ENCODE data around the gene ARMC3.

DNA sequence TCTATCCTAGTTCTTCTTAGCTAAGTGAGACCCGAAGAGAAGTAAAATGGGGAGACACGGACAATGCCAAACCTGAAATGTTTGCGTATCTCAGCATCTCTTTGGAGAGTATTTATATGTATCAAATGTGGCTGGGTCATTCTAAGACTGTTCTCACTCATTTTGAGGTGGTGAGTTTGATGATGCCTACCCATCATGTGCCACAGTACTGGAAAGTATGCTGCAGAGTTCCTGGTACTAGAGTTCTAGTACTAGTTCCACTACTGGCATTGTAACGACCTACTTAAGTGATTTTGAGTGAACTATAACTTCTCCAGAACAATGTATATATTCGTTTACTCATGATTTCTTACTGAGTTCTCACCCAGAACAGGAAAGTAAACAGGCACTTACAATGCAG, 41.9 kb downstream of the ARMC3 start:
- TF ChIP-seq CTCF (IDR thresholded peaks at IDR 0.05; ENCODE audit: insufficient read depth, low read length) = no peak
- no peak for TF ChIP-seq POLR2AphosphoS5 (IDR thresholded peaks at IDR 0.05; ENCODE audit: low read depth)
- TF ChIP-seq GABPA (IDR thresholded peaks at IDR 0.05; ENCODE audit: low read depth) = no peak

Measured in HL-60 (cell line).